Left cardiac atrium (tissue), 2 donors: ENCODE results near the gene SIK2. TPM values are rescaled to one million over a fixed set of nuclear protein-coding genes. Genes with fewer than 3 reads are reported as not detected.

Source experiments
- total RNA-seq, 2 donors: library from RNA; stranded (reverse); fragmentation: NEBNext Ultra II Directional; extraction: Animal tissue kit (Norgen Biotek cat#: 25700); gene quantifications; one replicate each; pipeline ENCODE4 v1.2.1, GENCODE V29; 2021
- donor health status: DM: no; HTN: yes; CAD: no; lungs with severe emphysema.
- donor health status: DM: yes; HTN: yes; CAD: no.

The SIK2 gene
- total RNA-seq, 2 donors from 2014 or later: 24.3 to 51.6 TPM

Other genes with a start within 250 kb of the SIK2 start
- under 1 TPM; 0.10 to 0.21 TPM for gene POU2AF1, start 223.2 kb upstream of the SIK2 start, total RNA-seq
- gene BTG4, start 90.1 kb upstream of the SIK2 start, total RNA-seq: not detected
- not detected for gene HOATZ, start 87.7 kb upstream of the SIK2 start, total RNA-seq
- gene LAYN, start 61.7 kb upstream of the SIK2 start, total RNA-seq: 1 to 10 TPM; 3.5 to 5.8 TPM
- gene PPP2R1B, start 163.9 kb downstream of the SIK2 start, total RNA-seq: 10 to 100 TPM; 30.3 to 37.2 TPM